DMS153 treated with DMSO at 0.1 percent for 48 hours (cell line): ENCODE results near the gene RAB11FIP5.

Experiments used
- DNase-seq: peaks from one replicate; lab custom pipeline; 2025; ENCODE audit not compliant: unreplicated experiment; lab: John Stamatoyannopoulos, UW

Gene RAB11FIP5

GRCh38 chr2:73033766-73034381 lies 78.9 kb downstream of the RAB11FIP5 start:
- DNase-seq: no peak

- no peak for DNase-seq
Observed at GRCh38 chr2:73033142-73033765, 79.5 kb downstream of the RAB11FIP5 start.

GRCh38 chr2:73032702-73033097 lies 80.0 kb downstream of the RAB11FIP5 start:
- DNase-seq: no peak

- no peak for DNase-seq
Observed at GRCh38 chr2:73031725-73032701, 80.7 kb downstream of the RAB11FIP5 start.

GRCh38 chr2:73031095-73031678 lies 81.6 kb downstream of the RAB11FIP5 start:
- no peak for DNase-seq

GRCh38 chr2:73028841-73029240 lies 83.9 kb downstream of the RAB11FIP5 start:
- DNase-seq: peak; percentile 67

GRCh38 chr2:73027340-73027739 lies 85.4 kb downstream of the RAB11FIP5 start:
- DNase-seq: no peak

- DNase-seq: no peak
Observed at GRCh38 chr2:73023497-73023896, 89.3 kb downstream of the RAB11FIP5 start.
